Measurements from ENCODE around the gene ADD1.

The ADD1 gene

GRCh38 chr4:2829933-2830451 is 13.7 kb upstream of the ADD1 start:
- Histone ChIP-seq H3K27ac (ENCODE audit: low read depth, low read length) (no peak overlapping the region), H3K27me3 (ENCODE audit: control insufficient read depth, insufficient read depth, low read length) (no peaks in the 10 kb centered on the region), H3K4me1 (ENCODE audit: control insufficient read depth, insufficient read depth, low read length) (no peaks in the 10 kb centered on the region), H3K36me3 (ENCODE audit: control insufficient read depth, insufficient read depth, low read length) (peaks cover 23% of the 10 kb centered on the region), H3K4me3 (ENCODE audit: low read length) (no peak overlapping the region), H3K9ac (ENCODE audit: low read length) (no peak overlapping the region)

DNA sequence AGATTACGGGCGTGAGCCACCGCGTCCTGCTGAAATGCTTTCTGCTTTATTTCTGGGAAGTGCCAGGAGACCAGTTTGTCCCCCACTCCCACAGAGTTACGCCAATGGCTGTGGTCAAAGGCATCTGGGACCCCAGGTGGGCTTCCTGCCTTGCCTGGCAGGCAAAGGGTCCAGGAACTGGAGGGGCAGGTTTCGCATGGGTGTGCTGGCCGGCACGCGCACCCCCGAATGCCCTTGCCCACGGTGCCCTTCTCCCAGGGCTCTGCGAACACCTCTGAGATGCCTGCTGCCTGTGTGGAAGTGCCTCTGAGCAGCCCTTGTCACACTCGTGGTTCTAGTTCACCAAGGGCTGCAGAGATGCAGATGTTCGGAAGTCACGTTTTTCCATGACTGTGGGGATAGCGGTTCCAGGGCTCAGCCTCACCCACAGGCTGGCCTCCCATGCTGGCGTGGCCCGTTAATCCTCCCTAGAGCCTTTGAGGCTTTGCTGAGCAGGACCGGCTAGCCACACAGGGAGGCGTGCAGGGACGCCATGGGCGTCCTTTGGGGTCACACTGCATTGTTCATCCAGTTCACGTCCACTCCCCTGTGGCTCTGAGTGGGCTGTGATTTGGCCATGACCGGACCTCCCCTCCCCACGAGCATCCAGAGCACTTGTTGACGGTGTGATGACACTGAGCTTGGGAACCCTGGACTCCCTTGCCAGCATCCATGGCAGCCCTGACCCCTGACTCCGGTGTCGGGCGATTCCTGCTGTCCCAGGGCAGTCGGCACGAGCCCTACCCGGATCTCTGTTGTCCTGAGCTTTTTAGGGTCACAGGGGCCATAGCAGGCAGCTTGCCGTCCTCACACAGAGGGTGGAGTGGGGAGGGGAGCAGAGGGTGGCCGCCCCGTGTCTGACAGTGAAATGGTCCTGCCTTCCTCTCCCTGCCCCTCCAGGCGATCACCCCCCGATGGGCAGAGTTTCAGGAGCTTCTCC is 12.7 kb upstream of the ADD1 start:
- H3K4me3 ChIP-seq (ENCODE audit: low read length), result no peak overlapping the region
- no peaks in the 10 kb centered on the region for H3K27me3 ChIP-seq (ENCODE audit: control insufficient read depth, insufficient read depth, low read length)
- peaks cover 19% of the 10 kb centered on the region for H3K36me3 ChIP-seq (ENCODE audit: control insufficient read depth, insufficient read depth, low read length)
- no peaks in the 10 kb centered on the region for H3K4me1 ChIP-seq (ENCODE audit: control insufficient read depth, insufficient read depth, low read length)
- no peak overlapping the region for H3K27ac ChIP-seq (ENCODE audit: low read depth, low read length)
- no peak overlapping the region for H3K9ac ChIP-seq (ENCODE audit: low read length)

- Histone ChIP-seq H3K4me1 (ENCODE audit: control insufficient read depth, insufficient read depth, low read length) (no peaks in the 10 kb centered on the region), H3K4me3 (ENCODE audit: low read length) (no peak overlapping the region), H3K27me3 (ENCODE audit: control insufficient read depth, insufficient read depth, low read length) (no peaks in the 10 kb centered on the region), H3K36me3 (ENCODE audit: control insufficient read depth, insufficient read depth, low read length) (peaks cover 18% of the 10 kb centered on the region), H3K9ac (ENCODE audit: low read length) (no peak overlapping the region), H3K27ac (ENCODE audit: low read depth, low read length) (no peak overlapping the region)
Observed at GRCh38 chr4:2831611-2832308, 11.9 kb upstream of the ADD1 start.

DNA sequence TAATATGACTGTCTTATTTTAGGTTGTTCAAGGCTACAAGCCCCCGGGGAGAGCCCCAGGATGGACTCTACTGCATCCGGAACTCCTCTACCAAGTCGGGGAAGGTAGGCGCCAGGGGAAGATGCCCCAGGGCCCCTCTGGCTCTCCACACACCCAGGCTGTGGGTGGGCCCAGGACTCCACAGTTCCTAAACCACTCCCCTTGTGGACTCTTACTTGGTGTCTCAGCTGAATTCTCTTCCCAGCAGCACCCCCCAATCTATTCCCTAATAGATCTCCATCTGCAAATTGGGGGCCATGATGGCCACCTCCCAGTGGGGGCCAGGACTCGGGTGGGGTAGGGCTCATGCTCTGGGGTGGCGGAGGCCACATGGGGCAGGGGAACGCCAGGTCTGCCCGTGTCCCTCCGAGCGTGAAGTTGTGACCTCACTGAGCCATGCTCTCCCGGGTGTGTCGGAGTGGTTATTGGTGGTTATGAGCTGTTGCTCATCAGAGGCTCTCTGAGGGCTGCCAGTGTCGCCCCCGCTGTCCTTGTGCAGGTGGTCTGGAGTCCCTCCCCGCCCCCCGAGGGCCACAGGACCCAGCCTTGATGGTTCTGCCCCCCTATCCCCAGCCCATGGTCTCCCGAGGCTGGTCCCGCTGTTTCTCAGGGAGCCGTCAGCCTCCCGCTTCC is 11.2 kb upstream of the ADD1 start:
- H3K27ac ChIP-seq (ENCODE audit: low read depth, low read length), result no peak overlapping the region
- peaks cover 14% of the 10 kb centered on the region for H3K36me3 ChIP-seq (ENCODE audit: control insufficient read depth, insufficient read depth, low read length)
- H3K27me3 ChIP-seq (ENCODE audit: control insufficient read depth, insufficient read depth, low read length), result no peaks in the 10 kb centered on the region
- H3K4me3 ChIP-seq (ENCODE audit: low read length), result no peak overlapping the region
- H3K4me1 ChIP-seq (ENCODE audit: control insufficient read depth, insufficient read depth, low read length), result no peaks in the 10 kb centered on the region
- H3K9ac ChIP-seq (ENCODE audit: low read length), result no peak overlapping the region

- Histone ChIP-seq H3K4me1 (ENCODE audit: control insufficient read depth, insufficient read depth, low read length) (peaks cover 3% of the 10 kb centered on the region), H3K4me3 (ENCODE audit: low read length) (no peak overlapping the region), H3K36me3 (ENCODE audit: control insufficient read depth, insufficient read depth, low read length) (peaks cover 14% of the 10 kb centered on the region), H3K9ac (ENCODE audit: low read length) (no peak overlapping the region), H3K27ac (ENCODE audit: low read depth, low read length) (no peak overlapping the region), H3K27me3 (ENCODE audit: control insufficient read depth, insufficient read depth, low read length) (no peaks in the 10 kb centered on the region)
Observed at GRCh38 chr4:2832981-2833670, 10.5 kb upstream of the ADD1 start.

DNA sequence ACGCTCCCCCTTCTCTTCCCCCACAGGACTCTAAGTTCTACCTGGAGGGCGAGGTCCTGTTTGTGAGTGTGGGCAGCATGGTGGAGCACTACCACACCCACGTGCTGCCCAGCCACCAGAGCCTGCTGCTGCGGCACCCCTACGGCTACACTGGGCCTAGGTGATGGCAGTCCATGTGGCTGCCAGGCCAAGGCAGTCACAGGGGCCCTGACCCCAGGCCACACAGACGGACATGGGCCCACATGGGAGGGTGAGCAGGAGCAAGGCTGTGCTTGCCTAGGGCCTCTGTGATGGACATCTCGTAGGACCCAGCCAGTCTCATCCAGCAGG is 10.0 kb upstream of the ADD1 start:
- Histone ChIP-seq H3K36me3 (ENCODE audit: control insufficient read depth, insufficient read depth, low read length) (peaks cover 14% of the 10 kb centered on the region), H3K4me1 (ENCODE audit: control insufficient read depth, insufficient read depth, low read length) (peaks cover 3% of the 10 kb centered on the region), H3K27me3 (ENCODE audit: control insufficient read depth, insufficient read depth, low read length) (no peaks in the 10 kb centered on the region), H3K4me3 (ENCODE audit: low read length) (no peak overlapping the region), H3K27ac (ENCODE audit: low read depth, low read length) (no peak overlapping the region), H3K9ac (ENCODE audit: low read length) (no peak overlapping the region)

- peaks cover 14% of the 10 kb centered on the region for H3K36me3 ChIP-seq (ENCODE audit: control insufficient read depth, insufficient read depth, low read length)
- H3K9ac ChIP-seq (ENCODE audit: low read length), result no peak overlapping the region
- H3K27me3 ChIP-seq (ENCODE audit: control insufficient read depth, insufficient read depth, low read length), result no peaks in the 10 kb centered on the region
- H3K4me3 ChIP-seq (ENCODE audit: low read length), result no peak overlapping the region
- H3K27ac ChIP-seq (ENCODE audit: low read depth, low read length), result no peak overlapping the region
- peaks cover 3% of the 10 kb centered on the region for H3K4me1 ChIP-seq (ENCODE audit: control insufficient read depth, insufficient read depth, low read length)
Observed at GRCh38 chr4:2834001-2834921, 9.4 kb upstream of the ADD1 start.

DNA sequence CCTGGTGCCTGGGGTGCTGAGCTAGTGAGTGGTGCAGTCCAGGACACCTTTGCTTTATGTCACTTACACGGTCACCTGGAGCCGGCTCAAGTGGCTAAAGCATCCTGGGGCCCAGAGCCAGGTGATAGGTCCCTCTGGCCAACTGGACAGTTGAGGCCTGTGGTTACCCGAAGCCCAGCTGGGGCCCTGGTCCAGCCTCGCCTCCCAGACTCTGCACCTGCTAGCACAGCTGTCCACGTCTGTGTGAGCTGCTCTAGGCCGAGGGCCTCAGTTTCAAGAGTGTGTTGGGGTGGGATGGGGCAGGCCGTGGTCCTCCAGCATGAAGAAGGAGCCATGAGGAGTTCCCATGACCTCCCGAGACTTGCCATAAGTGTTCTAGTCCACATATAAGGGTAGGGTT is 7.7 kb upstream of the ADD1 start:
- H3K27ac ChIP-seq (ENCODE audit: low read depth, low read length), result no peak overlapping the region
- H3K27me3 ChIP-seq (ENCODE audit: control insufficient read depth, insufficient read depth, low read length), result no peaks in the 10 kb centered on the region
- H3K4me1 ChIP-seq (ENCODE audit: control insufficient read depth, insufficient read depth, low read length), result peaks cover 3% of the 10 kb centered on the region

DNA sequence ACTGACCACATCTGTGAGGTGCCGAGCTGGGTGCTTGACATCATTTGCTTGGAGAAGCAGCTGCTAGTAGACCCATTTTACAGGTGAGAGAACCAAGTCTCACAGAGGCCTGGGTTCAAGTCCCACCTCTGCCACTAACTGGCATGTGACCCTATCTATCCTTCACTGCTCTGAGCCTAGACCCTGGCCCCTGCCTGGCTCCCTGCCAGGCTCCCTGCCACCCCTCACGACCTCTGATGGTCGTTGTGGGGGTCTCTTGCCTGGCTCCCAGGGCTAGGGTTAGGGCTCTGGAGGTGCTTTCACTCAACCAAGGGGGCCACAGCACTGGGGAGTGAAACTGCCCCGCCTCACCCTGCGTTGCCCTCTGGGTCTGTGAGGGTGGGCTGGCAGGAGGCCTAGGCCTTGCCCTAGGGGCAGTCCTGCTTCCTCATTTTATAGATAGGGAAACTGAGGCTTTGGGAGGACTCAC is 7.2 kb upstream of the ADD1 start:
- Histone ChIP-seq H3K27ac (ENCODE audit: low read depth, low read length) (no peak overlapping the region), H3K4me1 (ENCODE audit: control insufficient read depth, insufficient read depth, low read length) (peaks cover 3% of the 10 kb centered on the region), H3K9ac (ENCODE audit: low read length) (no peak overlapping the region), H3K27me3 (ENCODE audit: control insufficient read depth, insufficient read depth, low read length) (no peaks in the 10 kb centered on the region), H3K36me3 (ENCODE audit: control insufficient read depth, insufficient read depth, low read length) (peaks cover 8% of the 10 kb centered on the region), H3K4me3 (ENCODE audit: low read length) (no peak overlapping the region)

More for the DNA sequence above, 7.7 kb upstream of the ADD1 start:
- peaks cover 10% of the 10 kb centered on the region for H3K36me3 ChIP-seq (ENCODE audit: control insufficient read depth, insufficient read depth, low read length)
- no peak overlapping the region for H3K4me3 ChIP-seq (ENCODE audit: low read length)
- no peak overlapping the region for H3K9ac ChIP-seq (ENCODE audit: low read length)

DNA sequence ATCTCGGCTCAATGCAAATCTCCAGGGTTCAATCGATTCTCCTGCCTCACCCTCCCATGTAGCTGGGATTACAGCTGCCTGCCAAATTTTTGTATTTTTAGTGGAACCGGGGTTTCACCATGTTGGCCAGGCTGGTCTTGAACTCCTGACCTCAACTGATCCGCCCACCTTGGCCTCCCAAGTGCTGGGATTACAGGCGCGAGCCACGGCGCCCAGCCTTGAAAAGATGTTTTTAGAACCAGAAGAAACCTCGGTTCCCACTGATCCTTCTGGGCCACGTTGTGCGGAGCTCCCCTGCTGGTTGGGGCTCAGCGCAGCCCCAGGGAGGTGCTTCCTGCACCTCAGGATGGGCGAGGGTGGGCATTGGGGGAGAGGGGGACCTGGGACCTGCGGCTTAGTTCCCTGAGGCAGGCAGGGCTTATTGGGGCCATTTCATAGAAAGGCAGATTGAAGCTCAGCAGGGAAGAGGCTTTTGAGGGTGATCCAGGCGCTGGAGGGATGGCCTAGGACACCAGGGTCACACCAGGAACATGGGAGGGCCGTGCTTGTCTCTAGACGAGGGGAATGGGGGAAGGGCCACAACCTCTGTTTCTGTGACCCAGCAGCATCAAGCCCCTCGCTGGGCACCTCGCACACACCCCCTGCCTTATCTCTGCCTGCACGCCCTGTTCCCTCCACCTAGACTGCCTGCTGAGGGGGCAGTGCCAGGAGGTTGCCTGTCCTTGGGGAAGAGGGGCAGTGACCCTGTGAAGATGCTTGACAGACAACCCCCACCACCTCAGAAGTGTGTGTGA is 6.3 kb upstream of the ADD1 start:
- Histone ChIP-seq H3K27me3 (ENCODE audit: control insufficient read depth, insufficient read depth, low read length) (no peaks in the 10 kb centered on the region), H3K27ac (ENCODE audit: low read depth, low read length) (peak overlapping the region; percentile 55), H3K4me3 (ENCODE audit: low read length) (peak overlapping the region; percentile 62), H3K4me1 (ENCODE audit: control insufficient read depth, insufficient read depth, low read length) (peaks cover 3% of the 10 kb centered on the region), H3K36me3 (ENCODE audit: control insufficient read depth, insufficient read depth, low read length) (peaks cover 3% of the 10 kb centered on the region), H3K9ac (ENCODE audit: low read length) (no peak overlapping the region)
